Measurements from ENCODE around the gene CLRN2. TPM values are rescaled to one million over a fixed set of nuclear protein-coding genes. Genes with fewer than 3 reads are reported as not detected.
A peak's percentile ranks its signal among the peaks of the same experiment; 100 is the strongest.
"Not testable (repeated sequence)": the region's sequence is repeated elsewhere in the genome, so short reads cannot be mapped to it uniquely, and the experiment has no call there.

The CLRN2 gene
- total RNA-seq, 1 donor from 2014 or later = not detected

DNA sequence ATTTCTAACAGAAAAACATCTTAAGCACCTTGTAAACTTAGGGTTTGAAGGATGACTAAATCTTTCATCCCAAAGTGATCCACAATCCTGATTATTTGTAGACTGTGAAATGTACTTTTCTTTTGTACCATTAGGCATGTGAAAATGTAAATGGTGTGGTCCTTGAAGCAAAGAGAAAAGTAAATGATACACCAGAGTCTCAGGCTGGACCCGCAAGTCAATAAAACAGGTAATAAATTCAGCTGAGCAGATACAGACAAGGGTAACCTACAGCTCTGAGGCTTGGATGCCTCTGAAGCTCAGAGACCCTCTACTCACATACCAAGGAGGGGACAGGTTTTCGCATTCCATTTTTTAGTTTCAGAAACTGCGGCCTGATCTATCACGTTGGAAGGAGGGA, 59.2 kb downstream of the CLRN2 start:
- Mint-ChIP-seq H3K36me3 (no peaks in the 10 kb centered on the region), H3K27ac (no peak overlapping the region), H3K9me3 (no peaks in the 10 kb centered on the region), H3K4me3 (peak overlapping the region; percentile 8), H3K4me1 (peaks cover 14% of the 10 kb centered on the region), H3K27me3 (ENCODE audit: insufficient read depth, low read depth) (peaks cover 5% of the 10 kb centered on the region)
- Histone ChIP-seq H3K36me3 (no peaks in the 10 kb centered on the region), H3K79me2 (ENCODE audit: low read depth) (peaks cover 15% of the 10 kb centered on the region), H4K20me1 (ENCODE audit: low read depth) (peaks cover 3% of the 10 kb centered on the region), H3K4me3 (no peak overlapping the region), H2AFZ (replicated peaks) (no peak overlapping the region), H3K27ac (no peak overlapping the region), H3K4me2 (no peak overlapping the region), H3K9ac (no peak overlapping the region), H3K27me3 (no peaks in the 10 kb centered on the region), H3K9me3 (ENCODE audit: low read depth) (no peaks in the 10 kb centered on the region), H3F3A (ENCODE audit: low read depth) (peaks cover 3% of the 10 kb centered on the region), H3K4me1 (no peaks in the 10 kb centered on the region)
- no peak for DNase-seq (ENCODE audit: low spot score)
- TF ChIP-seq EZH2 (IDR thresholded peaks at IDR 0.05) (no peak), EZH2phosphoT487 (IDR thresholded peaks at IDR 0.05) (no peak)
- TF ChIP-seq, protein P1, sequence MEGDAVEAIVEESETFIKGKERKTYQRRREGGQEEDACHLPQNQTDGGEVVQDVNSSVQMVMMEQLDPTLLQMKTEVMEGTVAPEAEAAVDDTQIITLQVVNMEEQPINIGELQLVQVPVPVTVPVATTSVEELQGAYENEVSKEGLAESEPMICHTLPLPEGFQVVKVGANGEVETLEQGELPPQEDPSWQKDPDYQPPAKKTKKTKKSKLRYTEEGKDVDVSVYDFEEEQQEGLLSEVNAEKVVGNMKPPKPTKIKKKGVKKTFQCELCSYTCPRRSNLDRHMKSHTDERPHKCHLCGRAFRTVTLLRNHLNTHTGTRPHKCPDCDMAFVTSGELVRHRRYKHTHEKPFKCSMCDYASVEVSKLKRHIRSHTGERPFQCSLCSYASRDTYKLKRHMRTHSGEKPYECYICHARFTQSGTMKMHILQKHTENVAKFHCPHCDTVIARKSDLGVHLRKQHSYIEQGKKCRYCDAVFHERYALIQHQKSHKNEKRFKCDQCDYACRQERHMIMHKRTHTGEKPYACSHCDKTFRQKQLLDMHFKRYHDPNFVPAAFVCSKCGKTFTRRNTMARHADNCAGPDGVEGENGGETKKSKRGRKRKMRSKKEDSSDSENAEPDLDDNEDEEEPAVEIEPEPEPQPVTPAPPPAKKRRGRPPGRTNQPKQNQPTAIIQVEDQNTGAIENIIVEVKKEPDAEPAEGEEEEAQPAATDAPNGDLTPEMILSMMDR (IDR thresholded peaks at IDR 0.05) = no peak

DNA sequence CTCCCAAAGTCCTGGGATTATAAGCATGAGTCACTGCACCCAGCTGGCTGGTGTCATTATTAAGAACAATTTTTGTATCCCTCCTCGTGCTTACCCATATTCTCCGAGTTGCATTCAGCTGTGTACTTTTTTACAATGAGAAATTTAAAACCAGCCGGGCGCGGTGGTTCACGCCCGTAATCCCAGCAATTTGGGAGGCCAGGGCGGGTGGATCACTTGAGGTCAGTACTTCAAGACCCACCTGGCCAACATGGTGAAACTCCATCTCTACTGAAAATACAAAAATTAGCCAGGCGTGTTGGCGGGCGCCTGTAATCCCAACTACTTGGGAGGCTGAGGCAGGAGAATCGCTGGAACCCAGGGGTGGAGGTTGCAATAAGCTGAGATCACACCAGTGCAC, 60.2 kb downstream of the CLRN2 start:
- not testable (repeated sequence) for H3K9me3 ChIP-seq (ENCODE audit: low read depth); H3K4me1 ChIP-seq; H3K9me3 Mint-ChIP-seq; H3K4me3 ChIP-seq; H3K27ac ChIP-seq; H3K36me3 Mint-ChIP-seq; H3K27me3 Mint-ChIP-seq (ENCODE audit: insufficient read depth, low read depth); H3F3A ChIP-seq (ENCODE audit: low read depth); H4K20me1 ChIP-seq (ENCODE audit: low read depth); H3K27me3 ChIP-seq; DNase-seq (ENCODE audit: low spot score); H3K36me3 ChIP-seq; H3K9ac ChIP-seq; H3K4me3 Mint-ChIP-seq; H3K27ac Mint-ChIP-seq; H3K4me2 ChIP-seq; H2AFZ ChIP-seq (replicated peaks)
- H3K4me1 Mint-ChIP-seq = peaks cover 14% of the 10 kb centered on the region
- H3K79me2 ChIP-seq (ENCODE audit: low read depth) = peaks cover 19% of the 10 kb centered on the region

Other genes with a start within 250 kb of the CLRN2 start
- gene QDPR, start 3.1 kb upstream of the CLRN2 start, total RNA-seq (ENCODE audit: low replicate concordance) = 22.4 and 44.1 TPM in 2 replicates
- gene LAP3, start 62.0 kb downstream of the CLRN2 start, total RNA-seq (ENCODE audit: low replicate concordance) = 48.3 and 58.3 TPM in 2 replicates
- gene MED28, start 99.5 kb downstream of the CLRN2 start, total RNA-seq (ENCODE audit: low replicate concordance) = 38.6 and 45.8 TPM in 2 replicates

All from neural progenitor cell (in vitro differentiated cells).